Stimulated activated CD8-positive, alpha-beta memory T cell treated with anti-CD3 and anti-CD28 coated beads, Interleukin-7, amount 100 ng/mL, for 48 hours (primary cell): ENCODE measurements around the gene RSF1.
"Not testable (repeated sequence)": the region's sequence is repeated elsewhere in the genome, so short reads cannot be mapped to it uniquely, and the experiment has no call there.

Source experiments
- DNase-seq, 2 donors: peaks; one replicate each; pipeline ENCODE4 v3.0.0-alpha.2; 2020; ENCODE audit warnings: low read depth in 1 of 2; ENCODE audit errors: extremely low read depth in 1 of 2

RSF1 gene

DNA sequence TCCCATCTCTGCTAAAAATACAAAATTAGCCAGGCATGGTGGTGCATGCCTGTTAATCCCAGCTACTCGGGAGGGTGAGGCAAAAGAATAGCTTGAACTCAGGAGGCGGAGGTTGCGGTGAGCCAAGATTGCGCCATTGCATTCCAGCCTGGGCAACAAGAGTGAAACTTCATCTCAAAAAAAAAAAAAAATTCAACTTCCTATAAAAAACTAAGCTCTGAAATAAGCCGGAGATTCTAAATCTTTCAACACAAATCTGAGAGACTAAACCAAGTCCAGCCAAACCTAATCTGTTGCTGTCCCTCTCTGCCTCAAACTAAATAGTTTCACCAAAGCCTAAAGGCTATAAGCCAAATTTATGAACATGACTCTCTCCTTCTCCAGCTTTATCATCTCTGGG lies 186.6 kb downstream of the RSF1 start:
- DNase-seq: not testable (repeated sequence)

DNA sequence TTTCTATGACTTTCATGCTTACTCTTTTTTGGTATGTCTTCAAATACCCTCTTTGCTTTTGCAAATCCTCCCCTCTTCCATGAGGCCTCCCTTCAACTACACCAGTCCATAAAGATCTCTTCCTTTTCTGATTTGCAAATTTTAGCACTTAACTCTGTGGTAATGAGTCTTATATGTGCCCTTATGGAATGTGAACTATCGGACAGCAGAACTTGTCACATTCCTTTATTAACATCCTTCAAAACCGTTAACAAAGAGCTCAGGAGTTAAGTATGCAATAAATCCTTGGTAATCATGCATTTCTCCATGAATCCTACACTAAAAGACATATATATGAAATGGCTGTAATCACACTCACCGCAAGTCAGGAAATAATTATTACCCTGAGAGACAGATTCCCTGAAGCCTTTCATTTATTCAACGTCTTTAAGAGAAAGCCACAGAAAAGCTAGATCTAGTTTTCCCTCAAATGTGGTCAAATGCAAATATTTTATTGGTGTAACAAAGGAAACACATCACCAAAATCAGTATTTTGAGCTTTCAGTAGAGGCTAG lies 190.3 kb downstream of the RSF1 start:
- no peak for DNase-seq

DNA sequence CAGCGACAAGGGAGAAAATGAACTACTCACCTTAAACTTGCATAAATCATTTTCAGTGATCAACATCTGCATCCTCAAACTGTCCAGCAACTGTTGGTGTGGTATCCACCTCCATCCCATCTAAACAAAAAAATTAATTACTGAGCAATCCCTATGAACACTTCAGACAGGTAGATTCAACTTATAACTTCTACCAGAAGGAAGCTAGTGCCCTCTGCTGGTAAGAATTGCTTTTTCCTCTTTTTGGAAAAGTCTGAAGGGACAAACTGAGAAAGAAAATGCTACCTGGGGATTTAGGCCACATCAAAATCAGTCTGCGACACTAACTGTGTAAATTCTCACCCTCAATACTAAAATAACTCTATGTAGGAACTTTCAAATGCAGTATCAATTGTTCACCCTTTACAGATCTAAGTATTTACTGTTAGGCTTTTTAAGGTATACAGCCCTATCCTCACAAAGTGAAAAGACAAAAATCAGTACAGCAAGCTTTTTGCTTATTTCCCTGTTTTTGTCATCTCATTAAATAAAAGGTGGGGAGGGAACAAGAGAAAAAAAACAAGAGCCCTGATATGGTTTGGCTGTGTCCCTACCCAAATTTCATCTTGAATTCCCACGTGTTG lies 200.8 kb downstream of the RSF1 start:
- no peak for DNase-seq

DNA sequence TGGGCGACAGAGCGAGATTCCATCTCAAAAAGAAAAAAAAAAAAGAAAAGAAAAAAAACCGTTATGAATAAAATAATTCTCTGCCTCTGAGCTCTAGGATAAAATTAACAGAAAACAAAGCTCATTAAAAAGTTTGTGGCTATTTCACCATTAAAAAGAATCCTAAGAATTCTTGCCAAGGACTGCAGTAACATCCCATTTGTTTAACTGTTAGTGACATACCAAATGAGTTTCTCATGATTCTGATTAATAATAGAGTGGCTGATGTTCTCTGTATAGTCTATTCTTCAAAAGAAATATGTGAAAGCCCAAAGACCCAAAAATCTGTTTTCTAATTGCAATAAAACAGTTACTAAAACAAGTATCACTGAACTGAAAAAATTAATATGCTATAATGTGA lies 202.6 kb downstream of the RSF1 start:
- DNase-seq: no peak

DNA sequence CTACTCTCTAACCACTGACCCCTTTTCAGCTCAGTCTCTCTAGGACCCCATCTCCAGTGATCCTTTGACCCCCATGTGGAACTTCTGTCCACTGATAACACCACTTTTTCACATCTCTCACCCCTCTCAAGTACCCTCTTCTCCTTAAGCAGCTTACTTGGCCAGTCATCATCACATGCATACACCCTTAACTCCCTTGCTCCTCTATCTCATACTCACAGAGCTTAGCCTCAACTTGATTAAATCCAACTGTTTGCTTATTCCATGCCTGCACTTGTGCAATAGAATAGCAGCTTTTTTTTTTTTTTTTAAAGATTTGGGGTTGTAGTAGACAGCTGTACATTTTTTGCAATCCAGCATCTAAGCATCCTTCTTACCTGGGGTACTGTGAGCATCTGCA lies 208.6 kb downstream of the RSF1 start:
- no peak for DNase-seq
